GM18868 (cell line): ENCODE results near the gene UNC93B1.

Experiments used
- ATAC-seq: cut with Tn5 transposase; IDR thresholded peaks from one replicate; pipeline ENCODE4 v1.9.1; 2021; ENCODE audit warnings: mild to moderate bottlenecking, moderate library complexity; ENCODE audit not compliant: unreplicated experiment

UNC93B1 gene

DNA sequence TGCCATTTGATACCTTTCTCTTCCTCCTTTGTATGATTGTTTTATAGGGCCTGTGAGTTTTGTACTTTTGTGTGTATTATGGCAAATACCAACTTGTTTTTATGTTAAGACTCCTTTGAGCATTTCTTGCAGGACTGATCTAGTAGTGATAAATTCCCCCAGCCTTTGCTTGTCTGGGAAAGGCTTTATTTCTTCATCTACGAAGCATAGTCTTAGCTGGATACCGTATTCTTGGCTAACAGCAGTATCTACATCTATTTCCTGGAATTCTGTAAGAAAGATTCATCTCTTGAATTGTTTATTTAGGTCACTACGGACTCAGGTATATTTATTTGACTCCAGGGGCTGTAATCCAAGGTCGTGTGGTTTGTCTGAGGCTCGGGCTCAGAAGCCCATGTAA is 20.6 kb upstream of the UNC93B1 start:
- ATAC-seq = no peak

DNA sequence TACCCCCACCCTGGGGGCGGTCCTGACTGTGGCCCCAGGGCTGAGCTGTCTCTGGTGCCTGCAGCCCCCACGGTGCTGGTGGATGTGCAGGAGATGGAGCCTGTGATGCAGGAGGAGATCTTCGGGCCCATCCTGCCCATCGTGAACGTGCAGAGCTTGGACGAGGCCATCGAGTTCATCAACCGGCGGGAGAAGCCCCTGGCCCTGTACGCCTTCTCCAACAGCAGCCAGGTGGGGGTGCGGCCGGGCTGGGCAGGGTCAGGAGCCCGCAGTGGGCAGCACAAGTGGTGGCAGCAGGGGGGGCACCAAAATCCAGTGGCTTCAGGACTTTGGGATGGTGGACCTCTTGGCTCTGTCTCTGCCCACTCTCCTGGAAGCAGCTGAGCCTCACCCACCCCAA is 18.6 kb upstream of the UNC93B1 start:
- no peak for ATAC-seq

DNA sequence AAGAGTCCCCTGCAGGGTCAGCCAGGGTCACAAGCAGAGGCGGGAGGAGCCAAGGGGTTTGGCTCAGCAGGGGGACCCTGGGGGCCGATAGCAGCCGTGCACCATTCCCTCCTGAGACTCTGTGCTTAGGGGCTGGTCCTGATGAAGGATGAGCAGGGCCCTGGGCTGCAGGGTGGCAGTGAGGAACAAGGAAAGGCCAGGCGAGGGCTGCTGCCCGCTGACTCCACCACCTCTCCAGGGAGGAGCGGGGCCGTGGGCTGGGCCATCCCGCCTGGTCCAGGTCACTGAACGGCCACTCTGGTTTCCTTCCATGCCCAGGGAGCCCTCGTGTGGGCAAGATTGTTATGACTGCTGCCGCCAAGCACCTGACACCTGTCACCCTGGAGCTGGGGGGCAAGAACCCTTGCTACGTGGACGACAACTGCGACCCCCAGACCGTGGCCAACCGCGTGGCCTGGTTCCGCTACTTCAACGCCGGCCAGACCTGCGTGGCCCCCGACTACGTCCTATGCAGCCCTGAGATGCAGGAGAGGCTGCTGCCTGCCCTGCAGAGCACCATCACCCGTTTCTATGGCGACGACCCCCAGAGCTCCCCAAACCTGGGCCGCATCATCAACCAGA is 17.4 kb upstream of the UNC93B1 start:
- no peak for ATAC-seq

GRCh38 chr11:68020575-68020974 is 16.7 kb upstream of the UNC93B1 start:
- ATAC-seq = no peak

DNA sequence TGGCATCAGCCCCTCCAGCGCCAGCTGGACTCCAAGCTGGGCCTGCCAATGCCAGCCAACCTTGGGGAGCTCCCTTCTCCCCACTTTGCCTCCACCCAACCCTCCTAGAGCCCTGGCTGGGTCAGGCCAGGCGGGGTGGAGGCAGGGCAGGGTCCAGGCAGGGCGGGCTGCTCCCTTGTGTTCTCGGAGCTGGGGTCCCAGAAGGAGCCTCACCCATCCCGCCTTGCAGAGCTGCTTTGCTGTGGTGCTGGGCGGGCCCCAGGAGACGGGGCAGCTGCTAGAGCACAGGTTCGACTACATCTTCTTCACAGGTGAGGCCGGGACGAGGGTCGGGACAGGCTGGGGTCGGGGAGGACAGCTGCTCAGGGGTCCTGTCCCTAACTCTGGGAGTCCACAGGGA is 15.6 kb upstream of the UNC93B1 start:
- ATAC-seq = no peak

DNA sequence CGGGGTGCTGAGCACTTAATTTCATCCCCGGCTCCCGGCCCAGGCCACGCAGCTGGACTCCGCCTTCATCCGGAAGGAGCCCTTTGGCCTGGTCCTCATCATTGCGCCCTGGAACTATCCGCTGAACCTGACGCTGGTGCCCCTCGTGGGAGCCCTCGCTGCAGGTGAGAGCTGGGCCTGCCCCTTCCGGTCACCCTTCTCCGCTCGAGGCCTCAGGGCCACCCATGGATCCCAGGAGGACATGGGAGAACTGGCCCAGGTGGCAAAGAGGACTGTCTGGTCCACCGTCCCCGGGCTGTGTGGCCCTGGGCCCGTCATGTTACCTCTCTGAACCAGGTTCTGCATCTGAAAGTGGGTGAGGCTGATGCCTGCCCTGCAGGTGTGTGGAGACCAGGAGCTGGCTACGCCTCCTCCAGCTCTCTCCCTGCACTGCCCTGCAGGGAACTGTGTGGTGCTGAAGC is 14.9 kb upstream of the UNC93B1 start:
- ATAC-seq = no peak

- no peak for ATAC-seq
Observed at GRCh38 chr11:68017980-68018729, 14.3 kb upstream of the UNC93B1 start.

- ATAC-seq = no peak
Observed at GRCh38 chr11:68016904-68017817, 13.3 kb upstream of the UNC93B1 start.

DNA sequence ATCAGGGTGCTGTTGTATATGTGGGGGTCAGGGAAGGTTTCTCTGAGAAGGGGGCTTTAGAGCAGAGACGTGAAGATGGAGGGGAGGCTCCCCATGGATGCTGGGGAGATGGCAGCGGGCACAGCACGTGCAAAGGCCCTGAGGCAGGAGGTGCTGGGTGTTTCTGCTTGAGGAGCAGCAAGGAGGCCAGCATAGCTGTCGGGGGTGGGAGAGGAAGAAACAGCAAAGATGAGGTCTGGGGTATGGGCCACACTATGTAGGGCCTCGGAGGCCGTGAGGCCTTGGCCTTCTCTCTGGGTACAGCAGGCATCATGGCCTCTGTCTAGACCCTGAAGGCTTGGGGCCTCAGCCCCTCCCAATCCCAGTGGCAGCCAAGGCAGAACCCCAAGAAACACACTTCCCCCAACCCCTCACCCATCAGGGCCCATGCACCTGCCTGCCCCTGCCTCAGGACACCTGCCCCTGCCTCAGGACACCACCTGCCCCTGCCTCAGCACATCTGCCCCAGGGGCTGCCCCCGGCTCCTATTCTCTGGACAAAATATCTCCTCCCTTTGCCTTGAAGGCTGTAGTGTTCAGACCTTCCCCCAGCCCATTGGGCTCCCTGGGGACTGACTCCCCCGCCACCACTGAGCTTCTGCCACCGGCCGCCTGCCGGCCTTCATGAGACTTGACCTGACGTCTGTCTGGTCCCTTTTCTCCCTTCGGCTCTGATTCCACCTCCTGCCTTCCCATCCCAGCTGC is 12.4 kb upstream of the UNC93B1 start:
- ATAC-seq = no peak

- no peak for ATAC-seq
Observed at GRCh38 chr11:68015467-68015866, 11.6 kb upstream of the UNC93B1 start.

GRCh38 chr11:68014947-68015447 is 11.1 kb upstream of the UNC93B1 start:
- ATAC-seq = no peak

DNA sequence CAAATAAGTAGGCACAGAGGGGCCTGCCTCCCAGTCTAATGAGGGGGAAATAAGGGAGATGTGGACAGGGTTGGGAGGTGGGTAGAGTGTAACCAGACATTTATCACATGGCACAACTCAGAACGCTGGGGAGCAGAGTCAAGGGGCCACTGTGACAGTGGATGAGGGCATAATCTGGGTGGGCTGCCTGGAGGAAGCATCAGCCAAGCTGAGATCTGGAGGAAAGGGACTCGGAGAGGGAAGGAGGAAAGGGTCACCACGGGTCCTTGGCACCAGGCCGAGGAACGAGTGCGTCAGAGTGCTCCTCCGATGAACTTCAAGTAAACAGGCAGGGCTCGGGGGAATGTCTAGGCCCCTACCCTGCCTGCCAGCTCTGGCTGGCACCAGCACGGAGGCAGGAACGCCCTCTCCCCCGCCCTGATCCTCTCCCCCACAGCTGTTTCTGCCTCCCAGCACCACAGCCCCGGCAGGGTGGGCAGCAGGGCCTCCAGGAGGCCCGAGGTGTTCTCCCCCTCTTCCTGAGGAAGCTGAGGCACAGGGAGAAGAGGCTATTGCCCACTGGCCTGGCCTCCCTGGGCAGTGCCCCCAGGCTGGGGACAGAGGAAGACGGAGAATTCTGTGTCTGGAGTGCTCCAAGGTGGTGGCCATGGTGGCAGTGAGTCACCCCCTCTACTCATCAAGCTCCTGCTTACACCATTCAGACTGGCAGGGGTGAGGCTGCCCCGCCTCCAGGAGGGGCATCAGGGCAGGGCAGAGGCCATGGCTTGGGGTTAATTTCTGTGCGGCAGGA is 10.5 kb upstream of the UNC93B1 start:
- no peak for ATAC-seq

- ATAC-seq = no peak
Observed at GRCh38 chr11:68013611-68014156, 9.8 kb upstream of the UNC93B1 start.

DNA sequence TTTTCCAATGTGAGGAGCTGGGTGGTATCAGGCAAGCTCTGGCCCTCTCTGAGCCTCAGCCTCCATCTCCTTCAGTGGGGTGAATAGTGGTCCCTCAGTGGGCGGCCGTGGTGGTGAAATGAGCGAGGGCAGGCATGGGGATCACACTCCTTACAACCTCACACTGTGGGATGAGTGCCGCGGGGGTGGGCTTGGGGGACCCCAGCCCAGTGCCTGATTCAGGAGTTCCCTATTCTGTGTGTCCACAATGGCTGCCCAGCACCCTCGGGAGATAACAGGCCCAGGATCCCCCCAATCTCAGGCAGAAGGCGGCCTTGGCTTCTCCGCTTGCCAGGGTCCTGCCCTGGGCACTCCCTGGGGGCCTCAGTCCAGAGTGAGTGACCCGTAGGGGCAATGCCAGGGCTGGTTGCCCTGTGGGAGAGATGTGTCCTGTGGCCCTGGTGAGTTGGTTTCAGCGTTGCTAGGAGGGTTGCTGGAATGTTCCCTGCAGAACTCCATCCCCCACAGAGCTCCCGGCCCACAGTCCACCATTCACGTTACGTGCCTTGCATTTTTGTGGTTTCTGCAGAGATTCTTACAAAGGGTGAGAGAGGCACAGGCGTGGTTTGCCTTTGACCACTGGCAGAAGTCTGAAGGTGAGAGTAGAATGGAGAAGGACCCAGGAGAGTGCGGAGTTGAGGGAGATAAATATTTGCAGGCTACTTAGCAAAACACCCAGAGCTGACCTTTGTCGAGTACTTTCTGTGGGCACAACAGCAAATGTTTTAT is 9.1 kb upstream of the UNC93B1 start:
- ATAC-seq = no peak

DNA sequence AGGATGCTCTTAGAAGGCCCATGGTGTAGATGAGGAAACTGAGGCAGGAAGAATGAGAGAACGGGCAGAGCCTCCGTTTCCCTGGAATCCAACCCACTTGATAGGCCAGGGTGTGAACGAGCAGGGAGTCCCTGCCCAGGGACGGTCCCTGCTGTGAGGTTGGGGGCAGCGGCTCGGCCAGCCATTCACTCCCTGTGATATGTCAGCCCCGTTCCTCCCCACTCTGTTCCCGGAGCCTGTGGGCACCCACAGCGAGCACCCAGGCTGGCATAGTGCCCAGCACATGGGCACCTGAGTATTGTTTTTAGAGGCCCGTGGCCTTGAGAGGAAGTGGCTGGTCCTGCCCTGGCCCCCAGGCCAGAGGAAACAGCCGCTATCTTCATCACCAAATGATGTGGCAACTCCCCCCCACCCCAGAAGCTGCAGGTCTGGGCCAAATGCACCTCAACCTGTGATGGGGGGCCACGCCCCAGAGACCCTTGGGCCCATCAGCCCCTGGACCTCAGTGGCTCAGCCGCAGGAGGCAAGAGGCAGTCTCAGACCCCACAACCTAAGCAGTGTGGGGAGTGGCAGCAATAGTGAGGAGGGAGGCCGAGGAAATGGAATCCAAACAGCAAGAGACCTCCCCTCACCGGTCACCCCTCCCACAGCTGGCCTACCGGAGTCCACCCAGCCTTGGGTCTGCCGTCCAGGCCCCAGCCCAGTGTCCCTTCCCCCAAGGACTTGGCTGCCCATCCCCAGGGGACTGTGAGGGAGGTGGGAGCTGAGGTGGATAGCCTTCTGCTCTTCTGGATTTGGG is 8.3 kb upstream of the UNC93B1 start:
- ATAC-seq = no peak

- no peak for ATAC-seq
Observed at GRCh38 chr11:68011051-68011943, 7.4 kb upstream of the UNC93B1 start.
